ENCODE measurements around the gene MAPT.
"Not testable (repeated sequence)": the region's sequence is repeated elsewhere in the genome, so short reads cannot be mapped to it uniquely, and the experiment has no call there.

MAPT gene

DNA sequence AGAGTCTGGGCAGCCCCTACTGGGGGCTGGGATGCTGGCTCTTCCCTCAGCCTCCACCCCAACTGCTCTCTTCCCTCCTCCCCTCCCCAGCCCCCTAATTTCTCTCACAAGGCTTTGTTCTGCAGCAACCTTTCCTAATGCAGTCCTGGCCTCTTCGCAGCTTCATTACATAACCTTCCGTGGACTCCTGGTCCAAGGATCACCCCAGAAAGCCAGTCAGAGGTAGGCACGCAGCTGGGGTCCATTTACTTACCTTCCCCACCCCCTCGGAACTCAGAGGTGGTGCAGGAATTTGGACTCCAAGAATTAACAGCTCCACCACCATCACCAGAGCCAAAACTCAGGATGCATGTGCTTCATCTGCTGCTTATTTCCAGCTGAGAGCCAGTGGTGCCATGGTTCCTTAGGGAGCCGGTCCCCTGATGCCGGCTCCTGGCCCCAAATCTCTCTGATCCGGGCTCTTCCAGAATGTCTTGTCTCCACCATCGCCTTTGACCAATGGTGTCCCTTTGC lies 40.9 kb downstream of the MAPT start:
- no peak overlapping the region for H2BK120ac ChIP-seq (ENCODE audit: low read depth, low read length)
- 84% methylated on average over 8 of the region's 8 CpGs for WGBS

DNA sequence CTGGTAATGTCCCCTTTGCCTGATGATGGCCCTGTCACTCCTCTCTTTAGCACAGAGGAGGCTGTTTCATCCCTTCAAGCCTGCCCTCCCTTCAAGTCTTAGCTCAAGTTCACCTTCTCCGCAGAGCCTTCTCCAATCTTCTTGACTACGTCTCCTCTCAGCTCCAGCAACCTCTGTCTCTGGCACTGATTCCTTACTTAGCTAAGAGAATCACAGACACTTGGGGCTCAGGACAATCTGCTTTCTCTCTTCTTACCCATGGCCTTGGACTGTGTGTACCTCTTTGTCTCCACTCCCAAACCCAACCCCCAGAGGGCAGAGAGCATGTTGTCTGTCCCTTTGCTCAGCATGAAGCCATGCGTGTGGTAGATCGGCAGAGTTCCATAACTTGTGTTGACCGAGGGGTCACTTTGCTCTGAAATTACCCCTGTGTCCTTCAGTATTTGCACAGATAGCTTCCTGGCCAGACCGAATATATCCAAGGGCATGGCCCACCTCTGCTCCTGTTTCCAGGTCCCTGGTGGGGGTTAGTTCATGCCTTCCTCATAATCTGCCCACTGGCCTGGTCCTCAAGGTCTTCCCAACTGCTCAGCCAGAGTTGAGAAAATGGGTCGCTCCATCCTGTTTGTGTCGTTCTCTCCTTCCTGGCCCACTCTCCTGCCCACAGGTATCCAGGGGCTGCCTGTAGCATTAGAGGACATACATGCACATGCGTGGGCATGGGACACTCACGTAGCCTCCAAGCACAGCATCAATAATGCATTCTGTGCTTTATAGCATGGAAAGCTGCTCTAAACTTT lies 41.6 kb downstream of the MAPT start:
- Histone ChIP-seq H3K27me3 (ENCODE audit: control insufficient read depth in 1 of 2, insufficient read depth in 1 of 2, low read length in 2 of 2) (peaks cover 53 to 55% of the 10 kb centered on the region in 2 experiments), H2BK120ac (ENCODE audit: low read depth, low read length) (no peak overlapping the region), H2AFZ (ENCODE audit: low read depth, low read length) (no peak overlapping the region), H3K9me3 (ENCODE audit: control insufficient read depth, low read length) (no peaks in the 10 kb centered on the region), H3K79me1 (replicated peaks; ENCODE audit: low read length, poor library complexity, severe bottlenecking) (no peaks in the 10 kb centered on the region), H2AK5ac (ENCODE audit: low read length, severe bottlenecking) (no peak overlapping the region), H3K4me3 (ENCODE audit: insufficient read depth in 1 of 2, low read depth in 1 of 2, low read length in 2 of 2) (no peak overlapping the region), H4K91ac (ENCODE audit: low read length) (no peak overlapping the region), H3K14ac (ENCODE audit: low read length in 2 of 2) (peak overlapping the region in 1 of 2 experiments; percentile 30), H2BK15ac (ENCODE audit: low read depth, poor library complexity, severe bottlenecking) (no peak overlapping the region), H3K36me3 (ENCODE audit: control insufficient read depth in 1 of 2, insufficient read depth in 2 of 2, low read depth in 1 of 2, low read length in 2 of 2) (no peaks in the 10 kb centered on the region), H4K8ac (ENCODE audit: low read length) (no peak overlapping the region), H3K4ac (ENCODE audit: low read depth in 1 of 2, low read length in 2 of 2) (no peak overlapping the region), H3K4me2 (ENCODE audit: low read length, poor library complexity, severe bottlenecking) (no peak overlapping the region), H2BK5ac (ENCODE audit: low read depth, low read length, poor library complexity, severe bottlenecking) (no peak overlapping the region), H3K4me1 (ENCODE audit: control insufficient read depth, insufficient read depth, low read depth, low read length) (peaks cover 2% of the 10 kb centered on the region), H2BK12ac (ENCODE audit: low read length in 2 of 2) (no peak overlapping the region), H3K9ac (ENCODE audit: low read length) (no peak overlapping the region), H3K27ac (ENCODE audit: low read length, poor library complexity, severe bottlenecking) (no peak overlapping the region), H3K18ac (ENCODE audit: low read depth in 1 of 2, low read length in 2 of 2) (no peak overlapping the region), H3K23ac (ENCODE audit: low read length in 2 of 2) (no peak overlapping the region)
- WGBS: 90% methylated on average over 10 of the region's 10 CpGs
- DNase-seq: no peak

More for the DNA sequence above, 40.9 kb downstream of the MAPT start:
- no peak overlapping the region for H3K27ac ChIP-seq (ENCODE audit: low read length, poor library complexity, severe bottlenecking)
- peaks cover 49 to 51% of the 10 kb centered on the region in 2 experiments for H3K27me3 ChIP-seq (ENCODE audit: control insufficient read depth in 1 of 2, insufficient read depth in 1 of 2, low read length in 2 of 2)
- no peak overlapping the region for H2BK15ac ChIP-seq (ENCODE audit: low read depth, poor library complexity, severe bottlenecking)
- H3K18ac ChIP-seq (ENCODE audit: low read depth in 1 of 2, low read length in 2 of 2): no peak overlapping the region
- no peak for DNase-seq
- H2AFZ ChIP-seq (ENCODE audit: low read depth, low read length): no peak overlapping the region
- H2AK5ac ChIP-seq (ENCODE audit: low read length, severe bottlenecking): no peak overlapping the region
- no peaks in the 10 kb centered on the region for H3K9me3 ChIP-seq (ENCODE audit: control insufficient read depth, low read length)
- no peak overlapping the region for H4K8ac ChIP-seq (ENCODE audit: low read length)
- no peaks in the 10 kb centered on the region for H3K79me1 ChIP-seq (replicated peaks; ENCODE audit: low read length, poor library complexity, severe bottlenecking)
- no peak overlapping the region for H3K9ac ChIP-seq (ENCODE audit: low read length)
- H3K4me1 ChIP-seq (ENCODE audit: control insufficient read depth, insufficient read depth, low read depth, low read length): peaks cover 2% of the 10 kb centered on the region
- no peak overlapping the region for H4K91ac ChIP-seq (ENCODE audit: low read length)
- no peak overlapping the region for H2BK5ac ChIP-seq (ENCODE audit: low read depth, low read length, poor library complexity, severe bottlenecking)
- no peaks in the 10 kb centered on the region for H3K36me3 ChIP-seq (ENCODE audit: control insufficient read depth in 1 of 2, insufficient read depth in 2 of 2, low read depth in 1 of 2, low read length in 2 of 2)
- H3K4me2 ChIP-seq (ENCODE audit: low read length, poor library complexity, severe bottlenecking): no peak overlapping the region
- no peak overlapping the region for H3K23ac ChIP-seq (ENCODE audit: low read length in 2 of 2)
- H3K4me3 ChIP-seq (ENCODE audit: insufficient read depth in 1 of 2, low read depth in 1 of 2, low read length in 2 of 2): no peak overlapping the region
- no peak overlapping the region for H3K14ac ChIP-seq (ENCODE audit: low read length in 2 of 2)
- peak overlapping the region in 1 of 2 experiments; percentile 18 for H2BK12ac ChIP-seq (ENCODE audit: low read length in 2 of 2)
- H3K4ac ChIP-seq (ENCODE audit: low read depth in 1 of 2, low read length in 2 of 2): no peak overlapping the region

DNA sequence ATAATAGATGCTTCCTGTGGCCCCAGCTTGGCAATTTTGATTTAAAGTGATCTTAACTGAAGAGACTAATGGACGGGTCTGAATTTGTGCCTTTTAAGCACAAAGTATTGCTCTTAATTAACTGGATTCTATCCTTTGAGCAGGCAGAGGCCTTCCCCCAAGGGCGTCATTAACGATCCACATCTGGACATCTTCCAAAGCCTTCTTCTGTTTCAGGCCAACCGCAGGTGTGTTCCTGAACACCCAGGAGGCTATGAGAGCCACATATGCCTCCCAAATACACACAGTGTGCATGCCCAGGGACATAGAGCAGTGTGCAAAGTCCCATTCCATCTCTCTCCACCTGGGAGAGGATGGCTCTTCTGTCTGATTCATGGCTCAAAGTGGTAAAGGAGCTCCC lies 42.3 kb downstream of the MAPT start:
- no peaks in the 10 kb centered on the region for H3K36me3 ChIP-seq (ENCODE audit: control insufficient read depth in 1 of 2, insufficient read depth in 2 of 2, low read depth in 1 of 2, low read length in 2 of 2)
- no peak overlapping the region for H2BK5ac ChIP-seq (ENCODE audit: low read depth, low read length, poor library complexity, severe bottlenecking)
- H2BK15ac ChIP-seq (ENCODE audit: low read depth, poor library complexity, severe bottlenecking): no peak overlapping the region
- H3K14ac ChIP-seq (ENCODE audit: low read length in 2 of 2): no peak overlapping the region
- H3K4me1 ChIP-seq (ENCODE audit: control insufficient read depth, insufficient read depth, low read depth, low read length): peaks cover 2% of the 10 kb centered on the region
- no peak overlapping the region for H4K91ac ChIP-seq (ENCODE audit: low read length)
- H3K9ac ChIP-seq (ENCODE audit: low read length): no peak overlapping the region
- WGBS: 91% methylated on average over 4 of the region's 4 CpGs
- H2AFZ ChIP-seq (ENCODE audit: low read depth, low read length): no peak overlapping the region
- H3K23ac ChIP-seq (ENCODE audit: low read length in 2 of 2): no peak overlapping the region
- no peak overlapping the region for H3K27ac ChIP-seq (ENCODE audit: low read length, poor library complexity, severe bottlenecking)
- H2AK5ac ChIP-seq (ENCODE audit: low read length, severe bottlenecking): no peak overlapping the region
- peaks cover 53 to 56% of the 10 kb centered on the region in 2 experiments for H3K27me3 ChIP-seq (ENCODE audit: control insufficient read depth in 1 of 2, insufficient read depth in 1 of 2, low read length in 2 of 2)
- H4K8ac ChIP-seq (ENCODE audit: low read length): no peak overlapping the region
- no peaks in the 10 kb centered on the region for H3K9me3 ChIP-seq (ENCODE audit: control insufficient read depth, low read length)
- H2BK12ac ChIP-seq (ENCODE audit: low read length in 2 of 2): no peak overlapping the region
- no peaks in the 10 kb centered on the region for H3K79me1 ChIP-seq (replicated peaks; ENCODE audit: low read length, poor library complexity, severe bottlenecking)
- no peak overlapping the region for H3K4me3 ChIP-seq (ENCODE audit: insufficient read depth in 1 of 2, low read depth in 1 of 2, low read length in 2 of 2)
- no peak overlapping the region for H3K18ac ChIP-seq (ENCODE audit: low read depth in 1 of 2, low read length in 2 of 2)
- no peak overlapping the region for H3K4me2 ChIP-seq (ENCODE audit: low read length, poor library complexity, severe bottlenecking)
- no peak overlapping the region for H3K4ac ChIP-seq (ENCODE audit: low read depth in 1 of 2, low read length in 2 of 2)
- no peak for DNase-seq
- H2BK120ac ChIP-seq (ENCODE audit: low read depth, low read length): no peak overlapping the region

DNA sequence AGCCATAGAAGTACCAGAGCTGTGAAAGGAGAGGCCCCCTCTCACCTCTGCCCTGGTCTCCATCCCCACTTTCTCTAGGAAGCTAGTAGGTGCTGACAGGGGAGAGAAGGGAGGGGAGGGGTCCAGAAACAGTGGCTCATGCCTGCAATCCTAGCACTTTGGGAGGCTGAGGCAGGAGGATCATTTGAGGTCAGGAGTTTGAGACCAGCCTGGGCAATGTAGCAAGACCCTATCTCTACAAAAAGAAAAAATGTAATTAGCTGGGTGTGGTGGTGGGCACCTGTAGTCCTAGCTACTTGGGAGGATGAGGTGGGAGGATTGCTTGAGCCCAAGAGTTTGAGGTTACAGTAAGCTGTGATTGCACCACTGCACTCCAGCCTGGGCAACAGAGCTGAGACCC lies 42.8 kb downstream of the MAPT start:
- H2AFZ ChIP-seq (ENCODE audit: low read depth, low read length); H3K9ac ChIP-seq (ENCODE audit: low read length); H4K8ac ChIP-seq (ENCODE audit: low read length); H3K4me1 ChIP-seq (ENCODE audit: control insufficient read depth, insufficient read depth, low read depth, low read length); H4K91ac ChIP-seq (ENCODE audit: low read length); H2BK5ac ChIP-seq (ENCODE audit: low read depth, low read length, poor library complexity, severe bottlenecking); H2AK5ac ChIP-seq (ENCODE audit: low read length, severe bottlenecking); H3K18ac ChIP-seq (ENCODE audit: low read depth in 1 of 2, low read length in 2 of 2); H3K14ac ChIP-seq (ENCODE audit: low read length in 2 of 2); H3K4ac ChIP-seq (ENCODE audit: low read depth in 1 of 2, low read length in 2 of 2); DNase-seq; H3K23ac ChIP-seq (ENCODE audit: low read length in 2 of 2); H2BK120ac ChIP-seq (ENCODE audit: low read depth, low read length); H3K79me1 ChIP-seq (replicated peaks; ENCODE audit: low read length, poor library complexity, severe bottlenecking); H3K9me3 ChIP-seq (ENCODE audit: control insufficient read depth, low read length); H3K4me2 ChIP-seq (ENCODE audit: low read length, poor library complexity, severe bottlenecking); H3K36me3 ChIP-seq (ENCODE audit: control insufficient read depth in 1 of 2, insufficient read depth in 2 of 2, low read depth in 1 of 2, low read length in 2 of 2); H2BK15ac ChIP-seq (ENCODE audit: low read depth, poor library complexity, severe bottlenecking); H3K27ac ChIP-seq (ENCODE audit: low read length, poor library complexity, severe bottlenecking); H3K4me3 ChIP-seq (ENCODE audit: insufficient read depth in 1 of 2, low read depth in 1 of 2, low read length in 2 of 2); H2BK12ac ChIP-seq (ENCODE audit: low read length in 2 of 2): not testable (repeated sequence)
- H3K27me3 ChIP-seq (ENCODE audit: control insufficient read depth in 1 of 2, insufficient read depth in 1 of 2, low read length in 2 of 2): peaks cover 50 to 60% of the 10 kb centered on the region in 2 experiments
